H1 (cell line): ENCODE results near the gene ZNF550. TPM values are rescaled to one million over a fixed set of nuclear protein-coding genes. Genes with fewer than 3 reads are reported as not detected.

ENCODE experiments used
- BCL11A ChIP-seq, 2 experiments: IDR thresholded peaks; one replicate each; pipeline ENCODE4 v1.6.1; 2011; ENCODE audit warnings: low read depth in 2 of 2, low read length in 2 of 2, mild to moderate bottlenecking in 2 of 2
- CBX8 ChIP-seq: fragments of 300-800, 300-1000 bp; sonication (generic); IDR thresholded peaks from 2 replicates; pipeline ENCODE4 v1.7.1; 2016; ENCODE audit warnings: low read depth, low read length, borderline replicate concordance
- CHD7 ChIP-seq: fragments of 300-600 bp; sonication (generic); IDR thresholded peaks from 2 replicates; pipeline ENCODE4 v1.7.1; 2012; ENCODE audit warnings: low read length, moderate library complexity, mild to moderate bottlenecking, inconsistent platforms; ENCODE audit not compliant: insufficient replicate concordance
- HDAC2 ChIP-seq, 2 experiments: fragments of 300-600 bp in 1 of 2; sonication (generic) in 1 of 2; IDR thresholded peaks; 2 replicates each; pipeline ENCODE4 v1.6.1; 2011 to 2012; ENCODE audit warnings: low read depth in 2 of 2, low read length in 2 of 2, mild to moderate bottlenecking in 2 of 2, moderate library complexity in 2 of 2, borderline replicate concordance in 1 of 2, inconsistent platforms in 1 of 2
- MAFK ChIP-seq: IDR thresholded peaks from 2 replicates; pipeline ENCODE4 v1.6.1; 2012; ENCODE audit warnings: low read depth, mild to moderate bottlenecking, improper control_type of control experiment, low read length
- RAD21 ChIP-seq, 2 experiments: IDR thresholded peaks in 1 of 2; conservative IDR thresholded peaks in 1 of 2; 2 replicates each; pipeline ENCODE4 v1.6.1; 2011; ENCODE audit warnings: low read depth in 2 of 2, low read length in 2 of 2, improper control_type of control experiment in 1 of 2, inconsistent platforms in 1 of 2, mild to moderate bottlenecking in 1 of 2, moderate library complexity in 1 of 2
- SIN3A ChIP-seq, 2 experiments: IDR thresholded peaks in 1 of 2; conservative IDR thresholded peaks in 1 of 2; 2 replicates each; pipeline ENCODE4 v1.6.1; 2011 to 2012; ENCODE audit warnings: low read length in 2 of 2, improper control_type of control experiment in 1 of 2, low read depth in 1 of 2, mild to moderate bottlenecking in 1 of 2
- TCF12 ChIP-seq: IDR thresholded peaks from 2 replicates; pipeline ENCODE4 v1.6.1; 2011; ENCODE audit warnings: low read depth, mild to moderate bottlenecking, low read length
- polyA plus RNA-seq, 7 experiments: library from polyadenylated mRNA; depleted of rRNA in 3 of 7; stranded (reverse) in 5 of 7; unstranded in 2 of 7; fragments of >200 nt in 5 of 7; fragments of 200-250 nt in 2 of 7; gene quantifications; 1 replicate in 5 of 7; 2 replicates in 1 of 7; 4 replicates in 1 of 7; pipeline versions ENCODE4 v1.2.1 to v1.2.3, GENCODE V29; 2011 to 2013; ENCODE audit warnings: missing spikeins in 2 of 7, mixed read lengths in 2 of 7
- total RNA-seq: library from RNA; stranded (reverse); fragmentation: NEBNext Ultra II Directional; extraction: Animal tissue kit (Norgen Biotek cat#: 25700); gene quantifications from 2 replicates; pipeline ENCODE4 v1.2.1, GENCODE V29; 2021

The ZNF550 gene
- total and polyA plus RNA-seq, 2 of the 8 experiments (the other 6 are each of a cell fraction or from before 2014, with no cell fraction given): 4.5 to 10.7 TPM

- no peak for TF ChIP-seq CHD7
- no peak for TF ChIP-seq HDAC2 (IDR thresholded peaks at IDR 0.05; ENCODE audit: borderline replicate concordance in 1 of 2, low read depth in 2 of 2, low read length in 2 of 2)
- TF ChIP-seq TCF12: no peak
- no peak for TF ChIP-seq SIN3A (conservative IDR thresholded peaks at IDR 0.05 in 1 of 2, IDR thresholded peaks at IDR 0.05 in 1 of 2; ENCODE audit: low read depth in 1 of 2, low read length in 2 of 2)
- no peak for TF ChIP-seq CBX8
- no peak for TF ChIP-seq BCL11A (IDR thresholded peaks at IDR 0.05; ENCODE audit: low read depth in 2 of 2, low read length in 2 of 2)
- no peak for TF ChIP-seq MAFK
- no peak for TF ChIP-seq RAD21 (IDR thresholded peaks at IDR 0.05 in 1 of 2, conservative IDR thresholded peaks at IDR 0.05 in 1 of 2; ENCODE audit: low read depth in 2 of 2, low read length in 2 of 2)
- TF ChIP-seq, all 59 proteins: peak for 0
Observed at GRCh38 chr19:57576661-57577060, 17.0 kb upstream of the ZNF550 start (continued).
